HEK293T (cell line): ENCODE results near the gene VANGL1.

Source experiments
- BHLHE40 ChIP-seq: fragments of 450-650 bp; IDR thresholded peaks from 2 replicates; pipeline ENCODE4 v1.6.1; 2016; ENCODE audit warnings: mild to moderate bottlenecking, moderate library complexity, borderline replicate concordance
- CTBP1 ChIP-seq: fragments of 450-650 bp; IDR thresholded peaks from 2 replicates; pipeline ENCODE4 v1.6.1; 2016; ENCODE audit warnings: borderline replicate concordance
- ELF4 ChIP-seq: fragments of 450-650 bp; IDR thresholded peaks from 2 replicates; pipeline ENCODE4 v1.6.1; 2017; ENCODE audit warnings: antibody characterized with exemption
- FOXA1 ChIP-seq: fragments of 450-650 bp; IDR thresholded peaks from 2 replicates; pipeline ENCODE4 v1.6.1; 2016; ENCODE audit warnings: mild to moderate bottlenecking
- FOXK2 ChIP-seq: fragments of 450-650 bp; IDR thresholded peaks from 2 replicates; pipeline ENCODE4 v1.6.1; 2016; ENCODE audit warnings: mild to moderate bottlenecking
- HDGF ChIP-seq: fragments of 450-650 bp; IDR thresholded peaks from 2 replicates; pipeline ENCODE4 v1.6.1; 2017; ENCODE audit warnings: antibody characterized with exemption, borderline replicate concordance
- L3MBTL2 ChIP-seq: fragments of 450-650 bp; conservative IDR thresholded peaks from 2 replicates; pipeline ENCODE4 v1.6.1; 2016; ENCODE audit warnings: mild to moderate bottlenecking
- LEF1 ChIP-seq: fragments of 450-650 bp; IDR thresholded peaks from 2 replicates; pipeline ENCODE4 v1.6.1; 2017; ENCODE audit warnings: mild to moderate bottlenecking, borderline replicate concordance
- SP1 ChIP-seq: fragments of 450-650 bp; IDR thresholded peaks from 2 replicates; pipeline ENCODE4 v1.6.1; 2017
- SUZ12 ChIP-seq: fragments of 450-650 bp; IDR thresholded peaks from 2 replicates; pipeline ENCODE4 v1.6.1; 2016; ENCODE audit warnings: mild to moderate bottlenecking
- TARDBP ChIP-seq: fragments of 450-650 bp; IDR thresholded peaks from 2 replicates; pipeline ENCODE4 v1.6.1; 2016
- ZNF384 ChIP-seq: fragments of 450-650 bp; IDR thresholded peaks from 2 replicates; pipeline ENCODE4 v1.6.1; 2016

DNA sequence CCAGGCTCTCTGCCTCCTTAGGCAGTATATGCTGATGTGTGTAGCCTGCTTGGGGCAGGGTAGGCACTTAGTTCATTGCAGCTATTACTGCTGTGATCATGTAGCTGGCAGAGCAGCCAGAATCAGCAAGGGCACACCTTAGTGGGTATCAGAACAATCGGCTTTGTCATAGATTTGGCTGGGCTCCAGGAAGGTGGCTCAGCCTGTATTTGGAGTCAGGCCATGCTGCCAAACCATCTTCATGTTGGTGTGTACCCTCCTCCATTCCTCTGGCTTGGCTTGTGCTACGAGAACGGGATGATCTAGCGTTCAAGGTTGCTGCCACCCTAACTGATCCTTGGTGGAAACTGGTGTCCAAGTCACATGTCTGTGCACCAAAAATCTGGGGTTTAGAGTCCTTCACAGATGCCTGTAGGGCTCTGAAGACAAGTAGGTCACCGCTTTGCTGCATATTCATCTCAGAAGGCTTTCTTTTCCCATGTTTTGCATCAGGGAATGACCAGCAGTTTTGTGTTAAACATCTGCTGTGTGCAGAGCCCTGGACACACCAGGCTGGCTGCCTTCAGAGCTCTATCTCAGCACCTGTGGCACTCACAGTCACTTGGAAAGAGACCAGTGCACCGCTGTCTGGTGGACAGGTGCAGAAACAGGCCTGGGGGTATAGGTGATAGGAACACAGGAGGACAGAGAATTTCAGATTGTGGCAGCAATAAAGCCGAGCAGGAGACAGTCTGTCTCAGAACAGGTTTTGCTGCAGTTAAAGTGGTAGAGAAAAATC lies 23.7 kb downstream of the VANGL1 start:
- TF ChIP-seq SUZ12 (no peak), CTBP1 (no peak), ZNF384 (no peak), FOXK2 (no peak), SP1 (no peak), HDGF (no peak), TARDBP (no peak), ELF4 (no peak), FOXA1 (no peak), LEF1 (no peak), BHLHE40 (no peak), L3MBTL2 (no peak)
